HepG2 (cell line): ENCODE measurements around the gene CHN2. TPM values are rescaled to one million over a fixed set of nuclear protein-coding genes. Genes with fewer than 3 reads are reported as not detected.

Experiments
- CAMTA2 ChIP-seq: sonication (generic); formaldehyde crosslinking; IDR thresholded peaks from 2 replicates; pipeline ENCODE4 v1.4.0; 2020; ENCODE audit warnings: mild to moderate bottlenecking, missing genetic modification reagents, borderline replicate concordance
- ELF1 ChIP-seq: sonication (generic); formaldehyde crosslinking; IDR thresholded peaks from 2 replicates; pipeline ENCODE4 v1.4.0; 2020; ENCODE audit warnings: missing genetic modification reagents
- ELF4 ChIP-seq: sonication (generic); formaldehyde crosslinking; IDR thresholded peaks from 2 replicates; pipeline ENCODE4 v1.5.0; 2020; ENCODE audit warnings: missing genetic modification reagents, mild to moderate bottlenecking, moderate library complexity, borderline replicate concordance
- HDAC1 ChIP-seq: sonication (generic); formaldehyde crosslinking; IDR thresholded peaks from 2 replicates; pipeline ENCODE4 v1.5.1; 2020; ENCODE audit warnings: mild to moderate bottlenecking, missing genetic modification reagents
- KLF11 ChIP-seq: IDR thresholded peaks from 2 replicates; pipeline ENCODE4 v1.6.1; 2016; ENCODE audit warnings: missing compliant biosample characterization
- LRRFIP1 ChIP-seq: sonication (generic); formaldehyde crosslinking; conservative IDR thresholded peaks from 2 replicates; pipeline ENCODE4 v1.4.0; 2020; ENCODE audit warnings: missing genetic modification reagents
- MED8 ChIP-seq: sonication (generic); formaldehyde crosslinking; IDR thresholded peaks from 2 replicates; pipeline ENCODE4 v1.8.1; 2023; ENCODE audit warnings: mild to moderate bottlenecking, missing genetic modification reagents; ENCODE audit not compliant: insufficient replicate concordance
- SPEN ChIP-seq: sonication (generic); formaldehyde crosslinking; IDR thresholded peaks from 2 replicates; pipeline ENCODE4 v1.5.1; 2020; ENCODE audit warnings: low read depth, mild to moderate bottlenecking, missing genetic modification reagents
- TAF15 ChIP-seq: fragments of 200-400 bp; formaldehyde crosslinking; IDR thresholded peaks from one replicate; pipeline ENCODE4 v1.6.1; 2018; ENCODE audit warnings: mild to moderate bottlenecking, low read depth, low read length; ENCODE audit not compliant: poor library complexity, severe bottlenecking
- ZNF160 ChIP-seq: sonication (generic); formaldehyde crosslinking; IDR thresholded peaks from 2 replicates; pipeline ENCODE4 v1.8.0; 2022; ENCODE audit warnings: mild to moderate bottlenecking, inconsistent platforms, missing genetic modification reagents
- ZNF3 ChIP-seq: IDR thresholded peaks from 2 replicates; pipeline ENCODE4 v1.7.0; 2017; ENCODE audit warnings: inconsistent platforms
- ZNF362 ChIP-seq: sonication (generic); formaldehyde crosslinking; IDR thresholded peaks from 2 replicates; pipeline ENCODE4 v1.4.0; 2020; ENCODE audit warnings: missing genetic modification reagents, mild to moderate bottlenecking, borderline replicate concordance
- ZNF383 ChIP-seq: sonication (generic); formaldehyde crosslinking; IDR thresholded peaks from 2 replicates; pipeline ENCODE4 v1.4.0; 2020; ENCODE audit warnings: missing genetic modification reagents, mild to moderate bottlenecking, borderline replicate concordance
- ZNF431 ChIP-seq: sonication (generic); formaldehyde crosslinking; IDR thresholded peaks from 2 replicates; pipeline ENCODE4 v1.9.0; 2022; ENCODE audit warnings: missing genetic modification reagents, low read depth, mild to moderate bottlenecking, borderline replicate concordance
- ZNF557 ChIP-seq: sonication (generic); formaldehyde crosslinking; IDR thresholded peaks from 2 replicates; pipeline ENCODE4 v1.4.0; 2020; ENCODE audit warnings: missing genetic modification reagents
- ZNF589 ChIP-seq: sonication (generic); formaldehyde crosslinking; conservative IDR thresholded peaks from 2 replicates; pipeline ENCODE4 v1.8.0; 2022; ENCODE audit warnings: mild to moderate bottlenecking, moderate library complexity, missing genetic modification reagents
- ZNF670 ChIP-seq: sonication (generic); formaldehyde crosslinking; IDR thresholded peaks from 2 replicates; pipeline ENCODE4 v1.8.0; 2022; ENCODE audit warnings: mild to moderate bottlenecking, missing genetic modification reagents, borderline replicate concordance
- ZNF740 ChIP-seq: sonication (generic); formaldehyde crosslinking; IDR thresholded peaks from 2 replicates; pipeline ENCODE4 v1.4.0; 2020; ENCODE audit warnings: missing genetic modification reagents
- ZSCAN22 ChIP-seq: sonication (generic); formaldehyde crosslinking; IDR thresholded peaks from 2 replicates; pipeline ENCODE4 v1.4.0; 2020; ENCODE audit warnings: mild to moderate bottlenecking, missing genetic modification reagents
- polyA plus RNA-seq, 8 experiments: library from polyadenylated mRNA; depleted of rRNA in 3 of 8; stranded (reverse) in 7 of 8; unstranded in 1 of 8; fragments of >200 nt; fragmentation: Illumina TruSeq in 4 of 8; extraction: Trizol in 4 of 8; gene quantifications; 2 replicates each; pipeline versions ENCODE4 v1.2.1 to v1.2.3, GENCODE V29; 2011 to 2016; ENCODE audit warnings: low read depth in 4 of 8, missing spikeins in 1 of 8, mixed read lengths in 1 of 8; ENCODE audit not compliant: insufficient read depth in 1 of 8
- total RNA-seq, 5 experiments: library from RNA; depleted of rRNA; stranded (reverse); fragments of >200 nt; fragmentation: Illumina TruSeq; extraction: Trizol; gene quantifications; 2 replicates each; pipeline ENCODE4 v1.2.3, GENCODE V29; 2016; ENCODE audit warnings: low read depth in 1 of 5
- TF ChIP-seq, protein P1 (sequence below): sonication (generic); formaldehyde crosslinking; IDR thresholded peaks from 2 replicates; pipeline ENCODE4 v1.8.0; 2022; ENCODE audit warnings: mild to moderate bottlenecking, missing genetic modification reagents
- TF ChIP-seq, protein P2 (sequence below): sonication (generic); formaldehyde crosslinking; conservative IDR thresholded peaks from 2 replicates; pipeline ENCODE4 v1.8.0; 2022; ENCODE audit warnings: low read depth, missing genetic modification reagents

Gene CHN2
- total and polyA plus RNA-seq, 2 of the 13 experiments (the other 11 are each of a cell fraction or from before 2014, with no cell fraction given) = 23.5 to 30.5 TPM

GRCh38 chr7:29194594-29195427 lies at the start of gene CHN2 (continued):
- TF ChIP-seq, protein P1, sequence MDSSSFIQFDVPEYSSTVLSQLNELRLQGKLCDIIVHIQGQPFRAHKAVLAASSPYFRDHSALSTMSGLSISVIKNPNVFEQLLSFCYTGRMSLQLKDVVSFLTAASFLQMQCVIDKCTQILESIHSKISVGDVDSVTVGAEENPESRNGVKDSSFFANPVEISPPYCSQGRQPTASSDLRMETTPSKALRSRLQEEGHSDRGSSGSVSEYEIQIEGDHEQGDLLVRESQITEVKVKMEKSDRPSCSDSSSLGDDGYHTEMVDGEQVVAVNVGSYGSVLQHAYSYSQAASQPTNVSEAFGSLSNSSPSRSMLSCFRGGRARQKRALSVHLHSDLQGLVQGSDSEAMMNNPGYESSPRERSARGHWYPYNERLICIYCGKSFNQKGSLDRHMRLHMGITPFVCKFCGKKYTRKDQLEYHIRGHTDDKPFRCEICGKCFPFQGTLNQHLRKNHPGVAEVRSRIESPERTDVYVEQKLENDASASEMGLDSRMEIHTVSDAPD = 0 out of 2 replicates have a peak, but pooled peaks have one; percentile 17
- TF ChIP-seq ELF4 (CRISPR knock-in tag) = peak; percentile 36; the same call in 1 of the 2 replicates
- no peak for TF ChIP-seq ZNF670 (CRISPR knock-in tag)
- TF ChIP-seq ZNF160 = peak; percentile 39; the same call in 1 of the 2 replicates
- 0 out of 2 replicates have a peak, but pooled peaks have one; percentile 4 for TF ChIP-seq CAMTA2 (CRISPR knock-in tag)
- no peak for TF ChIP-seq ZSCAN22 (CRISPR knock-in tag)
- peak; percentile 61 for TF ChIP-seq MED8 (CRISPR knock-in tag)
- TF ChIP-seq KLF11 = no peak
- 0 out of 2 replicates have a peak, but pooled peaks have one; percentile 49 for TF ChIP-seq ZNF431 (CRISPR knock-in tag)
- TF ChIP-seq TAF15 = peak; percentile 27
- 0 out of 2 replicates have a peak, but pooled peaks have one; percentile 6 for TF ChIP-seq ZNF589 (CRISPR knock-in tag)
- no peak for TF ChIP-seq ZNF740 (CRISPR knock-in tag)
- TF ChIP-seq, protein P2, sequence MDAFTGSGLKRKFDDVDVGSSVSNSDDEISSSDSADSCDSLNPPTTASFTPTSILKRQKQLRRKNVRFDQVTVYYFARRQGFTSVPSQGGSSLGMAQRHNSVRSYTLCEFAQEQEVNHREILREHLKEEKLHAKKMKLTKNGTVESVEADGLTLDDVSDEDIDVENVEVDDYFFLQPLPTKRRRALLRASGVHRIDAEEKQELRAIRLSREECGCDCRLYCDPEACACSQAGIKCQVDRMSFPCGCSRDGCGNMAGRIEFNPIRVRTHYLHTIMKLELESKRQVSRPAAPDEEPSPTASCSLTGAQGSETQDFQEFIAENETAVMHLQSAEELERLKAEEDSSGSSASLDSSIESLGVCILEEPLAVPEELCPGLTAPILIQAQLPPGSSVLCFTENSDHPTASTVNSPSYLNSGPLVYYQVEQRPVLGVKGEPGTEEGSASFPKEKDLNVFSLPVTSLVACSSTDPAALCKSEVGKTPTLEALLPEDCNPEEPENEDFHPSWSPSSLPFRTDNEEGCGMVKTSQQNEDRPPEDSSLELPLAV (CRISPR knock-in tag) = 0 out of 2 replicates have a peak, but pooled peaks have one; percentile 35
- 0 out of 2 replicates have a peak, but pooled peaks have one; percentile 62 for TF ChIP-seq ZNF557 (CRISPR knock-in tag)
- TF ChIP-seq ZNF362 (CRISPR knock-in tag) = peak; percentile 24; the same call in 1 of the 2 replicates
- TF ChIP-seq ZNF3 (CRISPR knock-in tag) = no peak
- peak; percentile 77 for TF ChIP-seq ELF1 (CRISPR knock-in tag)
- TF ChIP-seq SPEN (CRISPR knock-in tag) = peak; percentile 26; the same call in 1 of the 2 replicates
- TF ChIP-seq HDAC1 (CRISPR knock-in tag) = 0 out of 2 replicates have a peak, but pooled peaks have one; percentile 18
- TF ChIP-seq LRRFIP1 (CRISPR knock-in tag) = no peak
- no peak for TF ChIP-seq ZNF383 (CRISPR knock-in tag)
